ENCODE measurements around the gene GPS1.

GPS1 gene

DNA sequence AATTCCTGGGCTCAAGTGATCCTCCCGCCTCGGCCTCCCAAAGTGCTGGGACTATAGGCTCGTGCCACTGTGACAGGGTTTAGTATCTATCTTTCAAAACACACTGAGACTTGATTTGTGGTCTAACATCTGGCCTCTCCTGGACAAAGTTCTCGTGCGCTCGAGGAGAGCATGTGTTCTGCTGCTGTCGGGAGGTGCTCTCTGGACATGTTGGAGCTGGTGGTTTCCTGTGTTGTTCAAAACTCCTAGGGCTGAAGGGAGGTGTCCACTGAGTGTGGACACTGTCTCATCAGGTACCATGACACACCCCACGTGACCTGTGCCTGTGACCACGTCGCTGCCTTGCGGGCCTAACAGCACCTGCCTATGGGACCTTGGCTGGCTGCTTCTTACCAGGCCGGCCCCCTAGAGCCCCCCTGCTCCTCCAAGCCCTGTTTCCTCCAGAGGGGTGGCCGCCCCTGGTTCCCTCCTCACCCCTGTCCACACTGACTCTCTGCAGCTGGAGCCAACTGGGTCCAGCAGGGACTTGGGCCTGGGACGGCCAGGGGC is 5.7 kb upstream of the GPS1 start:
- intact Hi-C loops (cut with DNase I; ENCODE audit: low total_unique reads) = no loop called here
- no peak for DNase-seq
- Histone ChIP-seq H3K36me3 (peaks cover 15 to 39% (median 34%) of the 10 kb centered on the region in 3 donors), H3K4me3 (no peak overlapping the region), H3K27me3 (no peaks in the 10 kb centered on the region), H3K4me1 (peaks cover 0 to 18% (median 11%) of the 10 kb centered on the region in 4 donors), H3K9me3 (no peaks in the 10 kb centered on the region), H3K27ac (no peak overlapping the region)
- TF ChIP-seq, protein P1, sequence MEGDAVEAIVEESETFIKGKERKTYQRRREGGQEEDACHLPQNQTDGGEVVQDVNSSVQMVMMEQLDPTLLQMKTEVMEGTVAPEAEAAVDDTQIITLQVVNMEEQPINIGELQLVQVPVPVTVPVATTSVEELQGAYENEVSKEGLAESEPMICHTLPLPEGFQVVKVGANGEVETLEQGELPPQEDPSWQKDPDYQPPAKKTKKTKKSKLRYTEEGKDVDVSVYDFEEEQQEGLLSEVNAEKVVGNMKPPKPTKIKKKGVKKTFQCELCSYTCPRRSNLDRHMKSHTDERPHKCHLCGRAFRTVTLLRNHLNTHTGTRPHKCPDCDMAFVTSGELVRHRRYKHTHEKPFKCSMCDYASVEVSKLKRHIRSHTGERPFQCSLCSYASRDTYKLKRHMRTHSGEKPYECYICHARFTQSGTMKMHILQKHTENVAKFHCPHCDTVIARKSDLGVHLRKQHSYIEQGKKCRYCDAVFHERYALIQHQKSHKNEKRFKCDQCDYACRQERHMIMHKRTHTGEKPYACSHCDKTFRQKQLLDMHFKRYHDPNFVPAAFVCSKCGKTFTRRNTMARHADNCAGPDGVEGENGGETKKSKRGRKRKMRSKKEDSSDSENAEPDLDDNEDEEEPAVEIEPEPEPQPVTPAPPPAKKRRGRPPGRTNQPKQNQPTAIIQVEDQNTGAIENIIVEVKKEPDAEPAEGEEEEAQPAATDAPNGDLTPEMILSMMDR (IDR thresholded peaks at IDR 0.05) = no peak

DNA sequence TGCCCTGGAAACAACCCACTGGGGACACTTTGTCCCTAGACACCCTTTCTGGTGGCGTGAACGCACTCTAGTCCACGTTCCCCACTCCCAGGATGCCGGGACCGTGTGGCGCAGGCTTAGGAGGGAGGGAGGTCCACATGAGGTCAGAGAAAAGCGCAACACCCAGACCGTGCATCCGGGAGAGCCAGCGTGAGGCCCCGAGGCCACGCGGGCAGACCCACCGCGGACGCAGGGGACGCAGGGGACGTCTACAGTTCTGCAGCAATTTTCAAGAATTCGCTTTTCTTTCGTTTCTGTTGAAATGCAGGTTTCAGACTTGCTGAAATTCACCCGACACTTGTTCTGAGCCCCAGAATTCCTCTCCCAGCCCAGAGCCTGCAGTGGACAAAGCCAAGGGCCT is 4.8 kb upstream of the GPS1 start:
- peaks cover 0 to 19% (median 12%) of the 10 kb centered on the region in 4 donors for H3K4me1 ChIP-seq
- TF ChIP-seq, protein P1 (IDR thresholded peaks at IDR 0.05) = no peak
- H3K27ac ChIP-seq = no peak overlapping the region
- no peak for DNase-seq
- H3K27me3 ChIP-seq = no peaks in the 10 kb centered on the region
- intact Hi-C loops (cut with DNase I; ENCODE audit: low total_unique reads) = no loop called here
- H3K36me3 ChIP-seq = peaks cover 15 to 39% (median 34%) of the 10 kb centered on the region in 3 donors
- H3K4me3 ChIP-seq = no peak overlapping the region
- no peaks in the 10 kb centered on the region for H3K9me3 ChIP-seq

DNA sequence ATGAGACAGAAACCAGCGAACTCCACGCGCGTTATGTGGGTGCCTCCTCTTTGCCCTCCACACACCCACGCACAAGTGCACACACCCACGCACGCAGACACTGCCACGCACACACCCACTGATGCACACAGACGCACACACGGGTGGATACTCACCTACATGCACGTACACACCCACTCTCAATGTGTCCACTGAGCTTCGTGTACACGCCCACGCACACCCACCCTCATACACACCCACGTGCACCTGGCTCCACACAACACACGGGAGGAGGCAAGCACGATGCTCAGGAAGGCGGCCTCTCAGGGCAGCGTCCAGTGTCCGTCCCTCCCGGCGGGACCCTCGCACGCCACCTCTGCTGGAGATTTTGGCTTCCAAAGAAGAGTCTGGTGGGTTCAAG is 4.3 kb upstream of the GPS1 start:
- peaks cover 15 to 39% (median 34%) of the 10 kb centered on the region in 3 donors for H3K36me3 ChIP-seq
- H3K4me3 ChIP-seq = no peak overlapping the region
- no peaks in the 10 kb centered on the region for H3K9me3 ChIP-seq
- DNase-seq = no peak
- no peak overlapping the region for H3K27ac ChIP-seq
- intact Hi-C loops (cut with DNase I; ENCODE audit: low total_unique reads) = no loop called here
- peaks cover 2 to 23% (median 15%) of the 10 kb centered on the region in 4 donors for H3K4me1 ChIP-seq
- no peaks in the 10 kb centered on the region for H3K27me3 ChIP-seq
- TF ChIP-seq, protein P1 (IDR thresholded peaks at IDR 0.05) = no peak

GRCh38 chr17:82047914-82048570 is 3.7 kb upstream of the GPS1 start:
- TF ChIP-seq, protein P1 (IDR thresholded peaks at IDR 0.05) = no peak
- Histone ChIP-seq H3K36me3 (peaks cover 15 to 39% (median 34%) of the 10 kb centered on the region in 3 donors), H3K9me3 (no peaks in the 10 kb centered on the region), H3K27ac (no peak overlapping the region), H3K4me3 (no peak overlapping the region), H3K4me1 (peaks cover 6 to 30% (median 21%) of the 10 kb centered on the region in 4 donors), H3K27me3 (no peaks in the 10 kb centered on the region)
- intact Hi-C loops (cut with DNase I; ENCODE audit: low total_unique reads) = no loop called here
- DNase-seq = no peak

DNA sequence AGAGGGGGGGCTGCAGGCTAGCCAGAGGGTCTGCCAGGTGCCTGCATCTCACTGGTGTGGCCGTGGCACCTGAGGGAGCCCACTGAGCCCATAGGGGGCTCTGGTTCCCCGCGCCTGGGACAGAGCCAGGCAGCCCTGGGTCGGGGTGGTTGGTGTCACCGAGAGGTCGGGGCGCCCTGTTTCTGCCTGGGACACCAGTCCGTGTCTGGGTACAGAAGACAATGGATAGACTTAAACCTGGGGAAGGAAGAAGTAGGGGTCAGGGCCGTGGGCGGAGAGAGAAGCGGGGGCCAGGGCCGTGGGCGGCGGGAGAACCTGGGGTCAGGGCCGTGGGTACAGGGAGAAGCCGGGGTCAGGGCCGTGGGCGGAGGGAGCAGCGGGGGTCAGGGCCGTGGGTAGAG is 3.1 kb upstream of the GPS1 start:
- H3K9me3 ChIP-seq = no peaks in the 10 kb centered on the region
- no peak overlapping the region for H3K27ac ChIP-seq
- no peak overlapping the region for H3K4me3 ChIP-seq
- peaks cover 15 to 44% (median 34%) of the 10 kb centered on the region in 3 donors for H3K36me3 ChIP-seq
- intact Hi-C loops (cut with DNase I; ENCODE audit: low total_unique reads) = no loop called here
- H3K27me3 ChIP-seq = no peaks in the 10 kb centered on the region
- TF ChIP-seq, protein P1 (IDR thresholded peaks at IDR 0.05) = no peak
- H3K4me1 ChIP-seq = peaks cover 6 to 35% (median 26%) of the 10 kb centered on the region in 4 donors
- no peak for DNase-seq

Data from tibial artery (tissue), 4 donors.